HG03521 (cell line): ENCODE data around the gene PAN3.

Experiments used
- ATAC-seq: cut with Tn5 transposase; IDR thresholded peaks from one replicate; pipeline ENCODE4 v1.9.1; 2021; ENCODE audit warnings: mild to moderate bottlenecking, moderate library complexity; ENCODE audit not compliant: unreplicated experiment

The PAN3 gene

DNA sequence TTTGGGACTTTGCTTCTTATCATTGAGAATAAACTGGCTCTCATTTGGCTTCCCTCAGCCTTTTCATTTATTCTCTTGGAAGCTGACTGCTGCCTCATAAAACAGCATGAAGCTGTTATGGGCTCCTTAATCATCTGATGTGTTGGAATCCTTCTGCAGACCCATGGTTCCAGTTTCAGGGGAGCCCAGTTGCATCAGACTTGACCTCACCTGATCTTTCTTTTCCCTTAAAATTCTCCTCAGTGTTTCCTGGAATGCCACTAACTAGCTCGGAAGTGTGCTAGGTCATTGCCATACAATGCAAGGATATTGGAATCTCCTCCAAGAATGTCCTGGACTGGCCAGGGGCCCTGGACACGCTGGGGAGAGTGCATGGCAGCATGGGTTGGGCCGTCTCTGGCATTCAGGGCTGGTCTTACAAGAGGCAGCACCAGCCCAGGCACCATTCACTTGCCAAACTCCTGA is 197.9 kb downstream of the PAN3 start:
- ATAC-seq, result no peak

DNA sequence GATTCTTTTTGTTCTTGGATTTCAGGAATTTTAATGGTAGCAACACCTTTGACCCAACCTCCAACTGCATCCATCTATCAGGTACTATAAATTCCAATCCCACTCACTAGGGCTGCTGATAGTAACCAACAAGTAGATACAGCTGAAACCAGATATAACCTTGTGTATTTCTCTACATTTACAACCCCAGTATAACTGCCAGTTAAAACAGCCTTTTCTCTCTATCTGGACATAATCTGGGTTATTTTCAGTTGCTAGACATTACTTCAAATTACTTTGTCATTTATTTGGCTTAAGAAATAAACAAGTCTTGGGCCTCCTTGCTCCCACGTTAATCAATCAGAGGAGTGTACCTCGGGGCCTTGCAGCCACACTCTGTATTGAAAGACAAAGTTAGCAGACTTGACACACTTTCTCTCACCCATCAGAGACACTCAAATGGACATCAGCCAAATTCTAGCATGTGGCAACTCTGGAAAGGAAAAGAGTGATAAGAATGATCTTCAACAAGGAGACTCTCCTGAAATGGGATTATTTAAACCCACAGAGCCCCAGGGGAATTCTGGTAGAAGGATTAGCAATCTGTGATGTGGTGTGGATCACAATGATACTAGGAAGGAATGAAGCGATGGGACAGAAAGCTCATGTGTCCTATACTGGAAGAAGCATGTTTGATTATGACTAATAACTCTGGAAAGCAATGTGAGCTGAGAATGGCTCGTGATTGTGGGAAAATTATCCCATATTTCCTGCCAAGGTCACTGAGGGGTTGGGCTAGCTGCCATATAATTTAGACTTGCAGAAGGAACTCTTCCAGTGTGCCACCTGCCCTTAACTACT is 199.0 kb downstream of the PAN3 start:
- ATAC-seq, result no peak

DNA sequence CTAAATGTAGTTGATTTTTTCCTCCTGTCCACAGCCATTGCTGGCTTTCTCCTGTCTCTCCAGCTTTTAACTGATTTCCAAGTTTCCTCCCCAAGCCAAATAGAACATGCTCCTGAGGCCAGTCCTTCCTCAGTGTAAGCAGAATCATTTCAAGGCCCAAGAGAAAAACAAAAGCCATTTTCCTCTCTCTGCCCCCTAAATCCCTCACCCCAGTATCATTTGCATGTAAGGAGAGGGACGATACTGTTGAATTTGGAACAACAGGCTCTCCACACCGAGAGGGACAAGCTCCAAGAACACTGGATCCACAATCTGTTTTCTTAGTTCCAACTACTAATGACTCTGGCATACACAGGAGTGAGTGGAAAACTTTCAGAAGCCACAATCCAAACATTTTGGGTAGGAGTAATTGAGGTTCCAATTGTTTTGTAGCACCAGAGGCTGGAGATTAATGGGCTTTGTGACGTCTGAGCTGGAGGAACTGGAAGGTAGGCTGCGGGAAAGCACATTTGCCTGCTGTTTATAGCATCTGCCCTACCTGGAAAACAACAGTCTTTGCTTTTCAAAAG is 199.7 kb downstream of the PAN3 start:
- ATAC-seq, result no peak

DNA sequence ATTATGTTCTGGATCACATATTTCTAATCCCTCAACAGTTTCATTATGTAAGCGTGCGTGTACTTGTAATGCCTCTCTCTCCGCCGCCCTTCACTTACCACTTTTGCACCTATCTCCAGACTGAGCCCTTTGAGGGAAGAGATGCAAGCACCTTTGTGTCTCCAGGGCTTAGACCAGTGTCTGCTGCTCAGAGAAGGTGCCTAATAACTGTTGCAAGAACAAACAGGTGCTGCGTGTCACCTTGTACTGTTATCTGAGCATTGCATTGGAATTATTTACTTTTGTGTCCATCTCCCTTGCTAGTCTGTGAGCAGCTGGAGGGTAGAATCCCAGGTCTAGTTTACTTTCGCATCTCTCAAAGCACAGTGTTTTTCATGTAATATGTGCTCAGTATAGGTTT is 200.4 kb downstream of the PAN3 start:
- no peak for ATAC-seq

DNA sequence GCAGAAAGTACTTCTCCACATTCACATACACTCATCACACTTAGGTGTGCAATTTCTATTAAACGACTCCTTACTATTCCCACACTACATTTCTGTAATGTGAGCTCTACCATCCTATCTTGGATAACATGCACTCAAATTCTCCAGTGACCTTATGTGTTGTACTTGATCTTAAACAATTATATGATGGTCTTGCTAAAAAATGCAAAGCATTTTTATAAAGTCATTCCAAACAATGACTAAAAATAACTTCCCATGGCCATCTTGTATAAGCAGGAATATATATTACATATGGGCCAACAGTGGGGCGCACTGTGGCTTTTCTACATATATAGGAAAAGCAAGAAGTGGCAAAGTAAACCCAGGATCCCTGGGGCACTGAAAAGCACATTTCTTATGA is 201.1 kb downstream of the PAN3 start:
- no peak for ATAC-seq

DNA sequence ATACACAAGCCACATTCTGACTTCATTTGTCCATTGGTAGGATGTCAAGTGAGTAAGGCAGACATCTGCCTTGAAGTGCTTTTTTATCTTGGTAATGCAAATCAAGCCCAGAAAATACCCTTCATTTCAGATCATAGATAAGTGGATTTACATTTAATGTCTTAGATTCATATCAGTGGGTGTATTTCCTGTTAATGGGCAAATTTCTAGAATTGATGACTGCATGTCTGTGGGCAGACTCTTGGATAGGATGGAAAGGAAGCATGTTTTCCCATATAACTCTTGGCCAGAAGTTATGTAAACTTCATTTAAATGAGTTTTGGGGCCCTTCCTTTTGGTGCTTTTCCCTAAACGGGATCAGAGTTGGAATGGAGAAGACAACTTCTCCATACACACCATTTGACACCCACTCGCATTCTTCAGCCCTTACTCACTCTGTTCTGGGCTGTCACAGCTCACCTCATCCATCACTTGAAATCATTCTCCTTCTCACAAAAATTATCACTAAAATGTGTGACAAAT is 202.0 kb downstream of the PAN3 start:
- no peak for ATAC-seq

DNA sequence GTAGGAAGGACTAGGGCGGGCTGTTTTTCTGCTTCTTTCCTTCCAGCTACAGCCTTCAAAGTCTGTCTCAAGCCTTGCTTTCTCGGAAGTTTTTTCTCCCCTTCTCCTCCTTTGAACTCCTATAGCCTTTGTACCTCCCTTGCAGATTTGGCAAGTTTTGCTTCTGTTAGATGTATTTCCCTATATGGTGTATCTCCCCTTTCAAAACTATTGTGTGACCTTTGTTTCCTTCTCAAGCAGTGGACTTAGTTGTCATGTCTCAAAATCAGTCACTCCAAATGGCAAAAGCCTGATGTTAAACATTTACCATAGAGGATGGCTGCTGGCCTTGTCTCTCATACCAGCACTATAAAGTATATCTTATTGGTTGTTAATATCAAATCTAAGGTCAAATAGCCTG is 203.9 kb downstream of the PAN3 start:
- no peak for ATAC-seq

DNA sequence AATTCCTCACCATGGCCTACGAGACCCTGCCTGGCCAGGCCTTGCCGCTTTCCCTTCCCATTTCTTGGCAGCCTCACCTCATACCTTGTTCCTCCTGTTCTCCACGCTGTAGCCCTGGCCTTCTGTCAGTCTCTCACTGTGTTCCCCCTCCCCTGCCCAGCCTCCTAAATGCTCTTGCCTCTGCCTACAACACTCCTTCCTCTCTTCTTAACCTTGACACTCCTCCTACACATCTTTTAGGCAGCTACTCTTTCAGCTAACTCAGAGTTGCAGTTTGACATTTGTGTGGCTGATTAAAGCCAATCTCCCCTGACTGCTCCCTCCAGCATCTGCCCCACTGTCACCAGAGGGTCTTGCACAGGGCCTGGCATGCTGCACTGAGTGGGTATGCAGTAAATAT is 205.8 kb downstream of the PAN3 start:
- ATAC-seq, result no peak
